Chondrocyte (in vitro differentiated cells): Measurements from ENCODE around the gene TREH. TPM values are rescaled to one million over a fixed set of nuclear protein-coding genes. Genes with fewer than 3 reads are reported as not detected.
"Not testable (repeated sequence)": the region's sequence is repeated elsewhere in the genome, so short reads cannot be mapped to it uniquely, and the experiment has no call there.

Source experiments
- DNase-seq: peaks from one replicate; pipeline ENCODE4 v3.0.0; 2021; ENCODE audit warnings: mixed read lengths, low spot score
- H3K27ac Mint-ChIP-seq: one replicate; pipeline ENCODE4 v1.8.0; 2021; ENCODE audit warnings: mild to moderate bottlenecking, moderate library complexity, mixed read lengths; ENCODE audit not compliant: unreplicated experiment
- H3K27me3 Mint-ChIP-seq: 2 replicates; pipeline ENCODE4 v1.8.0; 2021; ENCODE audit warnings: low read depth, mixed read lengths
- H3K36me3 Mint-ChIP-seq: 2 replicates; pipeline ENCODE4 v1.8.0; 2021; ENCODE audit warnings: low read depth, mixed read lengths
- H3K4me1 Mint-ChIP-seq: 2 replicates; pipeline ENCODE4 v1.8.0; 2021; ENCODE audit warnings: low read depth, mild to moderate bottlenecking, mixed read lengths
- H3K4me3 Mint-ChIP-seq: one replicate; pipeline ENCODE4 v1.8.0; 2021; ENCODE audit warnings: mild to moderate bottlenecking, moderate library complexity, mixed read lengths; ENCODE audit not compliant: unreplicated experiment
- H3K9me3 Mint-ChIP-seq: 2 replicates; pipeline ENCODE4 v1.8.0; 2021; ENCODE audit warnings: low read depth, mixed read lengths
- CTCF ChIP-seq: fragments of 200-600 bp; sonication (generic); IDR thresholded peaks from 2 replicates; pipeline ENCODE4 v1.5.0; 2021; ENCODE audit warnings: antibody characterized with exemption, mild to moderate bottlenecking, moderate library complexity
- total RNA-seq: library from RNA; stranded (reverse); gene quantifications from 3 replicates; pipeline ENCODE4 v1.2.1, GENCODE V29; 2021

The TREH gene
- total RNA-seq, 1 donor from 2014 or later, result not detected

GRCh38 chr11:118690553-118691304 lies 11.3 kb upstream of the TREH start:
- Mint-ChIP-seq H3K4me3 (no peak overlapping the region), H3K27ac (no peak overlapping the region), H3K9me3 (no peaks in the 10 kb centered on the region)

GRCh38 chr11:118689852-118690552 lies 10.6 kb upstream of the TREH start:
- peak overlapping the region; percentile 75 for H3K4me3 Mint-ChIP-seq
- peak overlapping the region; percentile 94 for H3K27ac Mint-ChIP-seq
- H3K4me1 Mint-ChIP-seq, result peaks cover 26% of the 10 kb centered on the region
- H3K36me3 Mint-ChIP-seq, result no peaks in the 10 kb centered on the region
- H3K9me3 Mint-ChIP-seq, result no peaks in the 10 kb centered on the region
- no peaks in the 10 kb centered on the region for H3K27me3 Mint-ChIP-seq
- peak; percentile 89 for TF ChIP-seq CTCF
- DNase-seq, result peak; percentile 98

More at GRCh38 chr11:118690553-118691304, 11.3 kb upstream of the TREH start:
- Mint-ChIP-seq H3K36me3 (no peaks in the 10 kb centered on the region), H3K27me3 (no peaks in the 10 kb centered on the region), H3K4me1 (peaks cover 26% of the 10 kb centered on the region)
- no peak for DNase-seq
- TF ChIP-seq CTCF, result no peak

DNA sequence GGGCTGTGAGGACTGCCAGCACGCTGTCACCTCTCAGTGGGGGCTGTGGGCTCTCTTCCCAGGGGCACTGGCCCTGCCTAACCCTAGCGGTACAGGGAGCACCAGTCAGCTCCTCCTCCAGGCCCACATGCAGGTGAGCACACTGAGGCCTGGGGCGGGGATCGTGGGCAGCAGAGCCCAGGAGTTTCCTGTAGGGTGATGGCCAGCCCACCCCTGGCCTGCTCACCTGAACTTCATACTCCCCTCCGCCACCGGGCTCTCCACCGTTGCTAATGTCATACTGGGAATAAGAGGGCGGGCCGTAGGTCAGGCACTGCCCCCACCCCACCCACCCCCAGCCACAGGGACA lies 10.0 kb upstream of the TREH start:
- H3K4me3 Mint-ChIP-seq, result no peak overlapping the region
- H3K36me3 Mint-ChIP-seq, result no peaks in the 10 kb centered on the region
- no peak for TF ChIP-seq CTCF
- H3K27ac Mint-ChIP-seq, result no peak overlapping the region
- no peaks in the 10 kb centered on the region for H3K27me3 Mint-ChIP-seq
- DNase-seq, result no peak
- H3K9me3 Mint-ChIP-seq, result no peaks in the 10 kb centered on the region
- H3K4me1 Mint-ChIP-seq, result peaks cover 26% of the 10 kb centered on the region

DNA sequence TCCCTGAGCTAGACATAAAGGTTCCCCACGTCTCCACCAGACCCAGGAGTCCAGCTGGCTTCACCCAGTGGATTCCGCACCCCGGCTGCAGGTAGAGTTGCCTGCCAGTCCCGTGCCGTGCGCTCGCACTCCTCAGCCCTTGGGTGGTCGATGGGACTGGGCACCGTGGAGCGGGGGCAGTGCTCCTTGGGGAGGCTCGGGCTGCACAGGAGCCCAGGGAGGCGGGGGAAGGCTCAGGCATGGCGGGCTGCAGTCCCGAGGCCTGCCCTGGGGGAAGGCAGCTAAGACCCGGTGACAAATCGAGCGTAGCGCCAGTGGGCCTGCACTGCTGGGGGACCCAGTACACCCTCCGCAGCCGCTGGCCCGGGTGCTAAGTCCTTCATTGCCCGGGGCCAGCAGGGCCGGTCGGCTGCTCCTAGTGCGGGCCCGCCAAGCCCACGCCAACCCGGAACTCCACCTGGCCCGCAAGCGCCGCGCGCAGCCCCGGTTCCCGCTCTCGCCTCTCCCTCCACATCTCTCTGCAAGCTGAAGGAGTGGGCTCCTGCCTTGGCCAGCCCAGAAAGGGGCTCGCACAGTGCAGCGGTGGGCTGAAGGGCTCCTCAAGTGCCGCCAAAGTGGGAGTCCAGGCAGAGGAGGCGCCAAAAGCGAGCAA lies 9.5 kb upstream of the TREH start:
- no peaks in the 10 kb centered on the region for H3K9me3 Mint-ChIP-seq

DNA sequence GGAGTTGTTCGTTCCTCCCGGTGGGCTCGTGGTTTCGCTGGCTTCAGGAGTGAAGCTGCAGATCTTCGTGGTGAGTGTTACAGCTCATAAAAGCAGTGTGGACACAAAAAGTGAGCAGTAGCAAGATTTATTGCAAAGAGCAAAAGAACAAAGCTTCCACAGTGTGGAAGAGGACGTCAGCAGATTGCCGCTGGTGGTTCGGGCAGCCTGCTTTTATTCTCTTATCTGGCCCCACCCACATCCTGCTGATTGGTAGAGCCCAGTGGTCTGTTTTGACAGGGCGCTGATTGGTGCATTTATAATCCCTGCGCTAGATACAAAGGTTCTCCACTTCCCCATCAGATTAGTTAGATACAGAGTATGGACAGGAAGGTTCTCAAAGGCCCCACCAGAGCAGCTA lies 8.9 kb upstream of the TREH start:
- H3K27ac Mint-ChIP-seq, H3K36me3 Mint-ChIP-seq, H3K27me3 Mint-ChIP-seq, H3K9me3 Mint-ChIP-seq, DNase-seq, H3K4me3 Mint-ChIP-seq: not testable (repeated sequence)
- peaks cover 26% of the 10 kb centered on the region for H3K4me1 Mint-ChIP-seq

More for the DNA sequence above, 9.5 kb upstream of the TREH start:
- Mint-ChIP-seq H3K4me3 (no peak overlapping the region), H3K4me1 (peaks cover 26% of the 10 kb centered on the region), H3K27me3 (no peaks in the 10 kb centered on the region), H3K36me3 (no peaks in the 10 kb centered on the region), H3K27ac (no peak overlapping the region)
- no peak for TF ChIP-seq CTCF
- DNase-seq, result no peak
